ENCODE results near the gene KRTAP4-1.
"Not testable (repeated sequence)": the region's sequence is repeated elsewhere in the genome, so short reads cannot be mapped to it uniquely, and the experiment has no call there.

Gene KRTAP4-1

GRCh38 chr17:41160648-41161047 is 24.1 kb downstream of the KRTAP4-1 start, which contains the start of gene KRTAP4-4 (continued):
- TF ChIP-seq PRDM6 (tag by site-specific recombination; IDR thresholded peaks at IDR 0.05) (no peak), ZNF280D (tag by site-specific recombination; IDR thresholded peaks at IDR 0.05) (no peak), ZNF350 (tag by site-specific recombination; IDR thresholded peaks at IDR 0.05) (no peak), ZNF660 (tag by site-specific recombination; IDR thresholded peaks at IDR 0.05) (no peak), ZXDB (tag by site-specific recombination; IDR thresholded peaks at IDR 0.05) (no peak), TRIM28 (IDR thresholded peaks at IDR 0.05; ENCODE audit: borderline replicate concordance, low read length) (no peak)

GRCh38 chr17:41160190-41160589 is 24.5 kb downstream of the KRTAP4-1 start:
- H3K4me1 ChIP-seq (ENCODE audit: control insufficient read depth, insufficient read depth, low read length); H3K36me3 ChIP-seq (ENCODE audit: control insufficient read depth in 2 of 2, insufficient read depth in 1 of 2, low read length in 2 of 2); POLR2A ChIA-PET; H3K27ac ChIP-seq (ENCODE audit: extremely low read depth, low read depth, low read length); CTCF ChIA-PET; H3K9me3 ChIP-seq (ENCODE audit: control insufficient read depth, insufficient read depth, low read depth, low read length); H3K4me3 ChIP-seq (ENCODE audit: low read depth, low read length): not testable (repeated sequence)
- TF ChIP-seq SCRT1 (tag by site-specific recombination; IDR thresholded peaks at IDR 0.05; ENCODE audit: borderline replicate concordance) (peak; percentile 94), ZIC2 (tag by site-specific recombination; IDR thresholded peaks at IDR 0.05) (peak; percentile 95), SCRT2 (tag by site-specific recombination; IDR thresholded peaks at IDR 0.05) (peak; percentile 74)

- H3K4me3 ChIP-seq (ENCODE audit: low read depth, low read length), result no peak overlapping the region
- POLR2A ChIA-PET, result no interaction called here
- H3K4me1 ChIP-seq (ENCODE audit: control insufficient read depth, insufficient read depth, low read length), result no peaks in the 10 kb centered on the region
- H3K27ac ChIP-seq (ENCODE audit: extremely low read depth, low read depth, low read length), result no peak overlapping the region
- no peaks in the 10 kb centered on the region for H3K9me3 ChIP-seq (ENCODE audit: control insufficient read depth, insufficient read depth, low read depth, low read length)
- no peak for TF ChIP-seq ZNF140 (tag by site-specific recombination; IDR thresholded peaks at IDR 0.05)
- H3K36me3 ChIP-seq (ENCODE audit: control insufficient read depth in 2 of 2, insufficient read depth in 1 of 2, low read length in 2 of 2), result no peaks in the 10 kb centered on the region
- CTCF ChIA-PET, result interaction anchor here (1.4 kb wide), 1 partner anchor 495 kb away, joined by 3 read pairs; no protein-coding TSS in a partner anchor
Observed at GRCh38 chr17:41153856-41154255, 30.9 kb downstream of the KRTAP4-1 start.

- Histone ChIP-seq H3K4me3 (ENCODE audit: low read depth, low read length) (no peak overlapping the region), H3K4me1 (ENCODE audit: control insufficient read depth, insufficient read depth, low read length) (no peaks in the 10 kb centered on the region), H3K36me3 (ENCODE audit: control insufficient read depth in 2 of 2, insufficient read depth in 1 of 2, low read length in 2 of 2) (no peaks in the 10 kb centered on the region), H3K9me3 (ENCODE audit: control insufficient read depth, insufficient read depth, low read depth, low read length) (no peaks in the 10 kb centered on the region), H3K27ac (ENCODE audit: extremely low read depth, low read depth, low read length) (no peak overlapping the region)
- POLR2A ChIA-PET, result no interaction called here
- CTCF ChIA-PET, result no interaction called here
- TF ChIP-seq ZNF510 (tag by site-specific recombination; IDR thresholded peaks at IDR 0.05; ENCODE audit: insufficient replicate concordance) (no peak), ZNF19 (tag by site-specific recombination; IDR thresholded peaks at IDR 0.05; ENCODE audit: low read depth) (no peak), ZBTB48 (tag by site-specific recombination; IDR thresholded peaks at IDR 0.05) (no peak), ZBTB7A (tag by site-specific recombination; IDR thresholded peaks at IDR 0.05; ENCODE audit: low read depth) (no peak), SP3 (tag by site-specific recombination; IDR thresholded peaks at IDR 0.05) (no peak), ZNF24 (tag by site-specific recombination; IDR thresholded peaks at IDR 0.05) (no peak), ZNF311 (tag by site-specific recombination; IDR thresholded peaks at IDR 0.05; ENCODE audit: borderline replicate concordance) (no peak), ZNF112 (tag by site-specific recombination; IDR thresholded peaks at IDR 0.05) (no peak), ZNF76 (tag by site-specific recombination; IDR thresholded peaks at IDR 0.05; ENCODE audit: borderline replicate concordance, low read depth) (no peak), OVOL3 (tag by site-specific recombination; IDR thresholded peaks at IDR 0.05) (no peak), MYNN (tag by site-specific recombination; IDR thresholded peaks at IDR 0.05; ENCODE audit: borderline replicate concordance) (no peak), ZSCAN5A (tag by site-specific recombination; IDR thresholded peaks at IDR 0.05) (no peak), ZNF148 (tag by site-specific recombination; IDR thresholded peaks at IDR 0.05; ENCODE audit: borderline replicate concordance) (no peak)
Observed at GRCh38 chr17:41151525-41151924, 33.2 kb downstream of the KRTAP4-1 start.

Measured in HEK293 (cell line).